D721Med (cell line): ENCODE results near the gene SCLT1.
A peak's percentile ranks its signal among the peaks of the same experiment; 100 is the strongest.

Experiments
- DNase-seq: peaks from one replicate; pipeline ENCODE4 v3.0.0; 2011; ENCODE audit warnings: low spot score; ENCODE audit not compliant: insufficient read length
- FAIRE-seq: peaks from 2 replicates; lab custom pipeline; 2011; peaks lifted over from hg19 to GRCh38; lab: Jason Lieb, UNC
- CTCF ChIP-seq: IDR thresholded peaks from 2 replicates; pipeline ENCODE4 v1.5.1; 2012; ENCODE audit warnings: mild to moderate bottlenecking, control low read depth; ENCODE audit not compliant: insufficient read depth; ENCODE audit errors: missing control alignments

SCLT1 gene

GRCh38 chr4:128868758-128869157 is 224.6 kb downstream of the SCLT1 start:
- no peak for FAIRE-seq
- TF ChIP-seq CTCF = no peak
- no peak for DNase-seq

GRCh38 chr4:128866691-128867090 is 226.6 kb downstream of the SCLT1 start:
- no peak for FAIRE-seq
- no peak for TF ChIP-seq CTCF
- DNase-seq = no peak

- DNase-seq (no peak), FAIRE-seq (no peak)
- TF ChIP-seq CTCF = no peak
Measured at GRCh38 chr4:128866269-128866668, 227.1 kb downstream of the SCLT1 start.

- no peak for TF ChIP-seq CTCF
- FAIRE-seq = no peak
- no peak for DNase-seq
Measured at GRCh38 chr4:128865132-128865531, 228.2 kb downstream of the SCLT1 start.

GRCh38 chr4:128863312-128864075 is 229.8 kb downstream of the SCLT1 start:
- DNase-seq (peak; percentile 54), FAIRE-seq (peak; percentile 29)
- peak; percentile 86 for TF ChIP-seq CTCF

GRCh38 chr4:128862608-128863311 is 230.6 kb downstream of the SCLT1 start:
- no peak for TF ChIP-seq CTCF
- DNase-seq = no peak
- FAIRE-seq = no peak
